ENCODE results near the gene ZDHHC11. TPM values are rescaled to one million over a fixed set of nuclear protein-coding genes. Genes with fewer than 3 reads are reported as not detected.

ZDHHC11 gene
- 1 to 10 TPM; 4.6 to 6.0 TPM for total RNA-seq

- H3K4me3 Mint-ChIP-seq = no peak within 1 kb of the TSS
- peaks cover 1% of the 10 kb centered on the region for H3K27me3 Mint-ChIP-seq
- H3K36me3 Mint-ChIP-seq (ENCODE audit: low read depth) = no peaks in the 10 kb centered on the region
- DNase-seq = no peak
- POLR2A ChIA-PET = no interaction called here
- no peaks in the 10 kb centered on the region for H3K9me3 Mint-ChIP-seq
- intact Hi-C loops (cut with micrococcal nuclease) = no loop called here
- no peak for ATAC-seq
- CTCF ChIA-PET = no interaction called here
- H3K27ac Mint-ChIP-seq = no peak within 1 kb of the TSS
- H3K4me1 Mint-ChIP-seq (ENCODE audit: low read depth) = peaks cover 8% of the 10 kb centered on the region
- no peak for TF ChIP-seq CTCF (IDR thresholded peaks at IDR 0.05)
These were observed at the start of gene ZDHHC11 for GRCh38 chr5:850511-851006. Gene ZDHHC11 (minus strand): TSS chr5:850986. CDS start chr5:850602, 384 bp downstream.

- no peak for ATAC-seq
- POLR2A ChIA-PET = interaction anchor here (0.6 to 1.4 kb wide), 5 partner anchors 12 to 446 kb away, joined by 3 to 5 read pairs (median 3); no protein-coding TSS in a partner anchor
- Mint-ChIP-seq H3K27me3 (no peaks in the 10 kb centered on the region), H3K4me3 (peak overlapping the region; percentile 87), H3K4me1 (ENCODE audit: low read depth) (peaks cover 26% of the 10 kb centered on the region), H3K9me3 (no peaks in the 10 kb centered on the region), H3K36me3 (ENCODE audit: low read depth) (peaks cover 57% of the 10 kb centered on the region), H3K27ac (peak overlapping the region; percentile 50)
- intact Hi-C loops (cut with micrococcal nuclease) = no loop called here
- CTCF ChIA-PET = interaction anchor here (1.0 to 4.3 kb wide), 2 partner anchors 10 to 30 kb away, joined by 3 to 25 read pairs; no protein-coding TSS in a partner anchor
- no peak for TF ChIP-seq CTCF (IDR thresholded peaks at IDR 0.05)
- no peak for DNase-seq
These were observed 42.9 kb upstream of the ZDHHC11 start for GRCh38 chr5:893711-894110.

- POLR2A ChIA-PET = interaction anchor here (0.6 to 1.3 kb wide), 8 partner anchors 10 to 446 kb away, joined by 3 to 5 read pairs (median 4); no protein-coding TSS in a partner anchor
- peaks cover 63% of the 10 kb centered on the region for H3K36me3 Mint-ChIP-seq (ENCODE audit: low read depth)
- CTCF ChIA-PET = interaction anchor here (0.6 to 4.3 kb wide), 4 partner anchors 11 to 279 kb away, joined by 3 to 25 read pairs (median 3); no protein-coding TSS in a partner anchor
- peak overlapping the region; percentile 50 for H3K27ac Mint-ChIP-seq
- no peak for TF ChIP-seq CTCF (IDR thresholded peaks at IDR 0.05)
- peak overlapping the region; percentile 87 for H3K4me3 Mint-ChIP-seq
- intact Hi-C loops (cut with micrococcal nuclease) = no loop called here
- no peaks in the 10 kb centered on the region for H3K9me3 Mint-ChIP-seq
- peak; percentile 12 for DNase-seq
- peaks cover 32% of the 10 kb centered on the region for H3K4me1 Mint-ChIP-seq (ENCODE audit: low read depth)
- ATAC-seq = peak; percentile 28
- no peaks in the 10 kb centered on the region for H3K27me3 Mint-ChIP-seq
These were observed 42.3 kb upstream of the ZDHHC11 start for GRCh38 chr5:893137-893506.

GRCh38 chr5:892394-893136 lies 41.8 kb upstream of the ZDHHC11 start, which contains the start of the genes BRD9 and TRIP13:
Gene BRD9 (minus strand): TSS chr5:892801. CDS start chr5:892657, 144 bp downstream.
Gene TRIP13 (plus strand): TSS chr5:892884. CDS start chr5:892999, 115 bp downstream.
- CTCF ChIA-PET = interaction anchor here (0.6 to 4.3 kb wide), 3 partner anchors 11 to 280 kb away, joined by 3 to 25 read pairs (median 3); no protein-coding TSS in a partner anchor
- Mint-ChIP-seq H3K36me3 (ENCODE audit: low read depth) (peaks cover 64% of the 10 kb centered on the region), H3K4me3 (peak within 1 kb of the TSS; percentile 87), H3K27ac (peak within 1 kb of the TSS; percentile 88), H3K9me3 (no peaks in the 10 kb centered on the region), H3K4me1 (ENCODE audit: low read depth) (peaks cover 32% of the 10 kb centered on the region), H3K27me3 (no peaks in the 10 kb centered on the region)
- ATAC-seq (peak; percentile 96), DNase-seq (peak; percentile 86)
- TF ChIP-seq CTCF (IDR thresholded peaks at IDR 0.05) = no peak
- POLR2A ChIA-PET = interaction anchor here (0.8 to 1.3 kb wide), 7 partner anchors 9 to 219 kb away, joined by 3 to 5 read pairs (median 4); no protein-coding TSS in a partner anchor
- intact Hi-C loops (cut with micrococcal nuclease) = no loop called here
